ENCODE data around the gene SH3PXD2A. TPM values are rescaled to one million over a fixed set of nuclear protein-coding genes. Genes with fewer than 3 reads are reported as not detected.
"Not testable (repeated sequence)": the region's sequence is repeated elsewhere in the genome, so short reads cannot be mapped to it uniquely, and the experiment has no call there.

The SH3PXD2A gene
- total RNA-seq, 1 experiment from 2014 or later, result 13.2 TPM

DNA sequence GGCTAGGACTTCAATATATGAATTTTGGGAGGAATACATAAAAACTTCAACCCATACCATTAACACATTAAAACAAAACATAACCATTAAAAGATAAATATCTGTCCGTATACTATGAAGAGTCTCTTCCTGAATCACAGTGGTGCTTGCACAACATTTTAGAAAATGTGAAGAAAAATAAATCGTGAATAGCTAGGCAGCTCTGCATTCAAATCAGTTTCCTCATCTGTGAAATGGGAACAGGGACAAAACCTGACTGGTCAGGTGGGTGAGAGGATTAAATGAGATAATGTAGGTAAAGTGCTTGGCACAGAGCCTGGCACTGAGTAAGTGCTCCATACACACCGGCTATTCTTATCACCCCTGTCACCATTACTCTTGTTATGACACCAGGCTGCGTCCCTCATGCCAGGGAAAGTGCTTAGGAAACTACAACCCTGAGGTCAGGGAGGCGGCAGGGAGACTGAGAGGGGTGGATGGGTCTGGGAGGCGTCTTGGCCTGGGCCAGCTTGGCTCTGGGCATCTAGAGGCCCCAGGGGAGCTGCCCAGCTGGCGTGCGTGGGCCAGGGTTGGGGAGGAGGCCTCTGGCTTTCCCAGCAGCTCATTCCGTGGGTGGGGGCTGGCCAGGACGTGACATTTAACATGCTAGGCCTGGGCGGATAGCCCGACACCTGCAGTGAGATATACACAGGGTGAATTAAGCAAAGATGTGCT, 78.3 kb downstream of the SH3PXD2A start:
- BruUV-seq (replicated peaks), result no TSS peak
- DNase-seq (ENCODE audit: unreplicated experiment), result peak; percentile 49
- ChIA-PET CTCF (interaction anchor here (0.7 kb wide), 1 partner anchor 34 kb away, joined by 3 read pairs; no protein-coding TSS in a partner anchor), POLR2A (no interaction called here)
- no peak overlapping the region for H3K4me3 Mint-ChIP-seq (ENCODE audit: unreplicated experiment)
- H3K27me3 Mint-ChIP-seq (ENCODE audit: insufficient read depth, unreplicated experiment), result no peaks in the 10 kb centered on the region
- intact Hi-C loops (cut with micrococcal nuclease), result loop anchor here (10.0 kb wide), 1 partner anchor 62 kb away; no protein-coding TSS in a partner anchor
- no peaks in the 10 kb centered on the region for H3K9me3 Mint-ChIP-seq (ENCODE audit: unreplicated experiment)
- H3K27ac Mint-ChIP-seq (ENCODE audit: low read depth, unreplicated experiment), result no peak overlapping the region
- TF ChIP-seq CTCF (IDR thresholded peaks at IDR 0.05; ENCODE audit: unreplicated experiment), result no peak
- no peaks in the 10 kb centered on the region for H3K36me3 Mint-ChIP-seq (ENCODE audit: insufficient read depth, unreplicated experiment)
- peaks cover 27% of the 10 kb centered on the region for H3K4me1 Mint-ChIP-seq (ENCODE audit: insufficient read depth, unreplicated experiment)

DNA sequence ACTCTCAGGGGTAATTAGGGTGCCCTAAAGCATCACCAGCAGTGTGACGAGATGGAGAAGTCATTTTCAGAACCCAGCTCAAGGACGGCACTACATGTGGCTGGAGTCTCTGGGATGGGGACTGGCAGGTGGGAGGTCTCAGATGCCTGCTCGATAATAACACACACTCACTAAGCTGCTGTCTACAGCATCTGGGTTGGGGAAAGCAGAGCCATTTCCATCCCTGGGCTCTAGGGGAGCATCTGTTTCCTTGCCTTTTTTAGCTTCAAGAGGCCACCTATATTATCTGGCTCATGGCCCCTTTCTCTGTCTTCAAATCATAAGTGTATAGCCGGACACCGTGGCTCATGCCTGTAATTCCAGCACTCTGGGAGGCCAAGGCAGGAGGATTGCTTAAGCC, 79.6 kb downstream of the SH3PXD2A start:
- no peak overlapping the region for H3K27ac Mint-ChIP-seq (ENCODE audit: low read depth, unreplicated experiment)
- no peaks in the 10 kb centered on the region for H3K27me3 Mint-ChIP-seq (ENCODE audit: insufficient read depth, unreplicated experiment)
- H3K36me3 Mint-ChIP-seq (ENCODE audit: insufficient read depth, unreplicated experiment), result no peaks in the 10 kb centered on the region
- TF ChIP-seq CTCF (IDR thresholded peaks at IDR 0.05; ENCODE audit: unreplicated experiment), result no peak
- no peak for DNase-seq (ENCODE audit: unreplicated experiment)
- no TSS peak for BruUV-seq (replicated peaks)
- intact Hi-C loops (cut with micrococcal nuclease), result loop anchor here (10.0 kb wide), 1 partner anchor 61 kb away; no protein-coding TSS in a partner anchor
- CTCF ChIA-PET, result interaction anchor here (1.1 to 1.2 kb wide), 2 partner anchors 17 to 109 kb away, joined by 3 read pairs; no protein-coding TSS in a partner anchor
- H3K4me3 Mint-ChIP-seq (ENCODE audit: unreplicated experiment), result no peak overlapping the region
- H3K9me3 Mint-ChIP-seq (ENCODE audit: unreplicated experiment), result no peaks in the 10 kb centered on the region
- peaks cover 21% of the 10 kb centered on the region for H3K4me1 Mint-ChIP-seq (ENCODE audit: insufficient read depth, unreplicated experiment)
- POLR2A ChIA-PET, result interaction anchor here (0.9 to 1.6 kb wide), 3 partner anchors 14 to 21 kb away, joined by 3 to 6 read pairs (median 5); no protein-coding TSS in a partner anchor

GRCh38 chr10:103772846-103773245, 82.5 kb downstream of the SH3PXD2A start:
- not testable (repeated sequence) for BruUV-seq (replicated peaks); H3K27me3 Mint-ChIP-seq (ENCODE audit: insufficient read depth, unreplicated experiment); DNase-seq (ENCODE audit: unreplicated experiment); H3K36me3 Mint-ChIP-seq (ENCODE audit: insufficient read depth, unreplicated experiment); H3K9me3 Mint-ChIP-seq (ENCODE audit: unreplicated experiment)
- peak overlapping the region; percentile 76 for H3K4me3 Mint-ChIP-seq (ENCODE audit: unreplicated experiment)
- CTCF ChIA-PET, result interaction anchor here (0.6 to 1.5 kb wide), 9 partner anchors 8 to 112 kb away, joined by 3 to 5 read pairs (median 3); partner anchors contain the start of gene SH3PXD2A
- H3K27ac Mint-ChIP-seq (ENCODE audit: low read depth, unreplicated experiment), result peak overlapping the region; percentile 84
- H3K4me1 Mint-ChIP-seq (ENCODE audit: insufficient read depth, unreplicated experiment), result peaks cover 13% of the 10 kb centered on the region
- intact Hi-C loops (cut with micrococcal nuclease), result loop anchor here (10.0 kb wide), 1 partner anchor 58 kb away; no protein-coding TSS in a partner anchor
- POLR2A ChIA-PET, result interaction anchor here (0.6 to 3.9 kb wide), 8 partner anchors 9 to 111 kb away, joined by 3 to 20 read pairs (median 4); no protein-coding TSS in a partner anchor

GRCh38 chr10:103772096-103772845, 83.1 kb downstream of the SH3PXD2A start:
- H3K4me1 Mint-ChIP-seq (ENCODE audit: insufficient read depth, unreplicated experiment), result peaks cover 13% of the 10 kb centered on the region
- H3K4me3 Mint-ChIP-seq (ENCODE audit: unreplicated experiment), result peak overlapping the region; percentile 76
- peak overlapping the region; percentile 84 for H3K27ac Mint-ChIP-seq (ENCODE audit: low read depth, unreplicated experiment)
- H3K9me3 Mint-ChIP-seq (ENCODE audit: unreplicated experiment), result no peaks in the 10 kb centered on the region
- peak; percentile 70 for DNase-seq (ENCODE audit: unreplicated experiment)
- ChIA-PET POLR2A (interaction anchor here (0.6 to 3.9 kb wide), 11 partner anchors 9 to 112 kb away, joined by 3 to 20 read pairs (median 3); no protein-coding TSS in a partner anchor), CTCF (interaction anchor here (0.6 to 1.6 kb wide), 11 partner anchors 8 to 113 kb away, joined by 3 to 6 read pairs (median 3); partner anchors contain the start of gene SH3PXD2A)
- TF ChIP-seq CTCF (IDR thresholded peaks at IDR 0.05; ENCODE audit: unreplicated experiment), result no peak
- H3K27me3 Mint-ChIP-seq (ENCODE audit: insufficient read depth, unreplicated experiment), result no peaks in the 10 kb centered on the region
- H3K36me3 Mint-ChIP-seq (ENCODE audit: insufficient read depth, unreplicated experiment), result peaks cover 4% of the 10 kb centered on the region
- intact Hi-C loops (cut with micrococcal nuclease), result loop anchor here (10.0 kb wide), 1 partner anchor 57 kb away; no protein-coding TSS in a partner anchor
- BruUV-seq (replicated peaks), result no TSS peak

Measured in MCF 10A (cell line).